DOHH2 (cell line): ENCODE measurements around the gene GPATCH8.

Experiments
- H3F3A ChIP-seq: fragments of 200-600 bp; sonication (generic), shearing (Covaris generic); 2 replicates; pipeline ENCODE4 v1.6.0; 2016; ENCODE audit warnings: antibody characterized with exemption, mild to moderate bottlenecking; ENCODE audit not compliant: control insufficient read depth, insufficient read depth
- H3K27ac ChIP-seq: fragments of 200-600 bp; sonication (generic); 2 replicates; pipeline ENCODE4 v1.5.1; 2014; ENCODE audit warnings: low read depth, mild to moderate bottlenecking, low read length, moderate library complexity
- H3K27me3 ChIP-seq: fragments of 200-600 bp; sonication (generic); 2 replicates; pipeline ENCODE4 v1.6.1; 2014; ENCODE audit warnings: mild to moderate bottlenecking, low read length, mixed read lengths; ENCODE audit not compliant: control insufficient read depth
- H3K36me3 ChIP-seq: fragments of 200-600 bp; sonication (generic); 2 replicates; pipeline ENCODE4 v1.6.1; 2014; ENCODE audit warnings: mild to moderate bottlenecking, low read length, moderate library complexity, mixed read lengths; ENCODE audit not compliant: control insufficient read depth
- H3K4me1 ChIP-seq: fragments of 200-600 bp; sonication (generic); 2 replicates; pipeline ENCODE4 v1.6.1; 2014; ENCODE audit warnings: mild to moderate bottlenecking, low read length, mixed read lengths; ENCODE audit not compliant: control insufficient read depth
- H3K4me2 ChIP-seq: fragments of 200-600 bp; sonication (generic); 2 replicates; pipeline ENCODE4 v1.6.0; 2014; ENCODE audit warnings: mild to moderate bottlenecking, low read length, moderate library complexity
- H3K4me3 ChIP-seq: fragments of 200-600 bp; sonication (generic); 2 replicates; pipeline ENCODE4 v1.5.1; 2014; ENCODE audit warnings: mild to moderate bottlenecking, low read length, mixed read lengths
- H3K79me2 ChIP-seq: fragments of 200-600 bp; sonication (generic); 2 replicates; pipeline ENCODE4 v1.6.1; 2014; ENCODE audit warnings: mild to moderate bottlenecking, low read length, mixed read lengths; ENCODE audit not compliant: control insufficient read depth
- H3K9me2 ChIP-seq: fragments of 200-600 bp; sonication (generic); replicated peaks from 2 replicates; pipeline ENCODE4 v1.6.1; 2014; ENCODE audit warnings: mild to moderate bottlenecking, low read length, mixed read lengths; ENCODE audit not compliant: control insufficient read depth
- H3K9me3 ChIP-seq: fragments of 200-600 bp; sonication (generic); 2 replicates; pipeline ENCODE4 v1.6.1; 2014; ENCODE audit warnings: antibody characterized with exemption, low read length, mixed read lengths; ENCODE audit not compliant: control insufficient read depth, insufficient read depth
- H4K20me1 ChIP-seq: fragments of 200-600 bp; sonication (generic); 2 replicates; pipeline ENCODE4 v1.6.0; 2014; ENCODE audit warnings: low read depth, mild to moderate bottlenecking, antibody characterized with exemption, low read length, moderate library complexity; ENCODE audit not compliant: control insufficient read depth, insufficient read depth
- EZH2phosphoT487 ChIP-seq: fragments of 200-600 bp; sonication (generic); IDR thresholded peaks from 2 replicates; pipeline ENCODE4 v1.6.1; 2017; ENCODE audit warnings: borderline replicate concordance, mild to moderate bottlenecking, antibody characterized with exemption, low read length, moderate library complexity, mixed read lengths
- TF ChIP-seq, protein P1 (sequence below): fragments of 200-600 bp; sonication (generic); IDR thresholded peaks from one replicate; pipeline ENCODE4 v1.5.1; 2014; ENCODE audit warnings: antibody characterized with exemption, mild to moderate bottlenecking, low read depth, low read length; ENCODE audit not compliant: poor library complexity, severe bottlenecking

GPATCH8 gene

DNA sequence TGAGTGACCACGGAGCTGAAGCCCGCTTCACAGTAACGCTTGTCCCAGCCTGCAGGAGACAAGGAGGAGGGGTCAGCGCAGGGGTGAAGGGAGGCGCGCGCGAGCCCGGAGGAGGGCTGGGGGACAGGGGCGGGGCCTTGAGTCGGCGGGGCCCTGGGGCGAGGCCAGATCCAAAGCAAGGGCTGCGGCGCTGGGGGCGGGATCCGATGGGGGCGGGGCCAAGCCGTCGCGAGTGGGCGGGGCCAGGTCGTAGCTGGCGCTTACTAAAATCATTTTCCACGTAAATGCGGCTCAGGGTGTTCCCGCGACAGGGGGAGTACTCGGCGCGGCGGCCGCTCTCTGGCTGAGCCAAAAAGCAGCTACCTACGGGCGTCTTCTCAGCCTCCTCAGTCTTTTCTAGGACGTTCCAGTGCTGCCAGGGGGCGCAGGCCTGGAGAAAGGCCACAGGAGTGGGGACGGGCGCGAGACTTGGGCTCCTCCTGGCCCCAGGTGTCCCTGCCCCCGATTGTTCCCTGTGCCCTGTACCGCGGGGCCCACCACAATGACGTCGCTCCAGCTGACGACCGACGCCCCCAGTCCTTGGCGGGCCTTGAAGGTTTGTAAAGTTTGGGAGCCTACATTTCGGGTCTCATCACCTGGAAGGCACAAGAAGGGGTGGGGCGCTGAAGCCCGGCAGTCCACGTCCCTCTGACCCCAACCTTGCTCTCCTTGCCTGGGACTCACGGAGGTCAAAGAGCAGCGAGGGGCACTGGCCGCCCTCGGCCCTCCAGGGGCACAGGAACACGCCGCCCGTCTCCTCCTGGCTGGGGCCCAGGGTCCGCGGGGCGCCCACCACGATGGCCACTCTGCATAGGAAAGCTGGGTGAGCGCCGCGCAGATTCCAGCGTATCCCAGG, 117.7 kb downstream of the GPATCH8 start:
- TF ChIP-seq, protein P1, sequence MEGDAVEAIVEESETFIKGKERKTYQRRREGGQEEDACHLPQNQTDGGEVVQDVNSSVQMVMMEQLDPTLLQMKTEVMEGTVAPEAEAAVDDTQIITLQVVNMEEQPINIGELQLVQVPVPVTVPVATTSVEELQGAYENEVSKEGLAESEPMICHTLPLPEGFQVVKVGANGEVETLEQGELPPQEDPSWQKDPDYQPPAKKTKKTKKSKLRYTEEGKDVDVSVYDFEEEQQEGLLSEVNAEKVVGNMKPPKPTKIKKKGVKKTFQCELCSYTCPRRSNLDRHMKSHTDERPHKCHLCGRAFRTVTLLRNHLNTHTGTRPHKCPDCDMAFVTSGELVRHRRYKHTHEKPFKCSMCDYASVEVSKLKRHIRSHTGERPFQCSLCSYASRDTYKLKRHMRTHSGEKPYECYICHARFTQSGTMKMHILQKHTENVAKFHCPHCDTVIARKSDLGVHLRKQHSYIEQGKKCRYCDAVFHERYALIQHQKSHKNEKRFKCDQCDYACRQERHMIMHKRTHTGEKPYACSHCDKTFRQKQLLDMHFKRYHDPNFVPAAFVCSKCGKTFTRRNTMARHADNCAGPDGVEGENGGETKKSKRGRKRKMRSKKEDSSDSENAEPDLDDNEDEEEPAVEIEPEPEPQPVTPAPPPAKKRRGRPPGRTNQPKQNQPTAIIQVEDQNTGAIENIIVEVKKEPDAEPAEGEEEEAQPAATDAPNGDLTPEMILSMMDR: peak; percentile 4
- TF ChIP-seq EZH2phosphoT487: no peak
- H3K9me2 ChIP-seq: no peaks in the 10 kb centered on the region
- peaks cover 5% of the 10 kb centered on the region; the same call in 1 of the 2 replicates for H3K4me1 ChIP-seq
- peak overlapping the region; percentile 47 for H3K4me3 ChIP-seq
- peaks cover 15% of the 10 kb centered on the region for H3K27me3 ChIP-seq
- H3K36me3 ChIP-seq: no peaks in the 10 kb centered on the region
- no peaks in the 10 kb centered on the region for H3K79me2 ChIP-seq
- H4K20me1 ChIP-seq: no peaks in the 10 kb centered on the region
- H3K9me3 ChIP-seq: no peaks in the 10 kb centered on the region
- H3F3A ChIP-seq: no peaks in the 10 kb centered on the region
- no peak overlapping the region for H3K27ac ChIP-seq
- H3K4me2 ChIP-seq: peak overlapping the region; percentile 60

DNA sequence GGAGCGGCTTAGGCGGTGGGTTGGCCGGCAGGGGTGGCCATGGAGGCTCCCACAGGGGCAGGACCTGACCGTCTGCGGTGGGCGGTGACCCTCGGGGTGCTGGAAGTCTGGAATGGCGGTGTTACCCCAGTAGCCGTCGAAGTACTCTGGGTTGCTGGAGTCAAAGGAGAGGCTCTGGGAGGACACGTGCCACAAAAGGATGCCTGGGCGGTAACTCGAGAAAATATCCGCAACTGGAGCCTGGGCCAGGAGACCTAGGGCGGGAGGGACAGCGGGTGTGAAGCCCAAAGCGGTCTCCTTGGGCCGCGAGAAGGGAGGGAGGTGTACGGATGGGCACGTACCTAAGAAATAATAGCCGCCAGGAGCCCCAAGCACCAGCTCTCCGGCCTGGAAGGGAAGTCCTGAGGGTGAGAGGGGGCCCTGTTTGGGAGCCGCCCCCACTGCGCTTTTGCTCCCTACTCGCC, 118.4 kb downstream of the GPATCH8 start:
- Histone ChIP-seq H4K20me1 (no peaks in the 10 kb centered on the region), H3K4me3 (peak overlapping the region; percentile 47), H3K27ac (no peak overlapping the region), H3K36me3 (no peaks in the 10 kb centered on the region), H3K4me2 (peak overlapping the region; percentile 60), H3K4me1 (peaks cover 5% of the 10 kb centered on the region; the same call in 1 of the 2 replicates), H3K9me2 (no peaks in the 10 kb centered on the region), H3K27me3 (peaks cover 15% of the 10 kb centered on the region), H3K79me2 (no peaks in the 10 kb centered on the region), H3K9me3 (no peaks in the 10 kb centered on the region), H3F3A (no peaks in the 10 kb centered on the region)
- TF ChIP-seq EZH2phosphoT487: no peak
- TF ChIP-seq, protein P1: peak; percentile 1

DNA sequence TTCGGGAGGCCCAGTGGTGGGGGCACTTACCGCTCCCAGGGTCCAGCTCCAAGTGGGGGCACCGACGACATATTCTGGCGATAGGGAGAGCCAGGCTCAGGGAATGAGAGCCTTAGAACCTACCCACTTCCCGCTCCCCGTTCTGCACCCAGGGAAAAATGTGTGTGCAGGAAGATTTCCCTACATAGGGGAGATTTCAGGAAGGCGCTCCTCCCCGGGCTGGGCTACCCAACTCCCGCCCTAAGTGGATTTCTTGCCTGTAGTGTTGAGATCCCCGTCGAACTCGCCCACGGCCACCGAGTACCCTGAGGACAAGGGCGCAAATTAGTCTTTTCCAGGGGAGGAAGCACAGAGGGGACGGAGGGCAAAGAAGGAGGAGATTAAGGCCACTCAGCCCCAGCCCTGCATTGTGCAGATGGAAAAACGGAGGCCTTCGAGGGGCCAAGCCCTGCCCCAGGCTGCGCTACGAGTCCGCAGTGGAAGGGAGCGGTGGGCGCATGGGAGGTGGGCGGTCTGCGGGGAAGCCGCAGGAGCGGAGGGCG, 118.9 kb downstream of the GPATCH8 start:
- Histone ChIP-seq H3K4me1 (peaks cover 5% of the 10 kb centered on the region; the same call in 1 of the 2 replicates), H3K9me2 (no peaks in the 10 kb centered on the region), H3K27ac (no peak overlapping the region), H3K4me2 (peak overlapping the region; percentile 60), H4K20me1 (no peaks in the 10 kb centered on the region), H3F3A (no peaks in the 10 kb centered on the region), H3K79me2 (no peaks in the 10 kb centered on the region), H3K4me3 (no peak overlapping the region; the same call in 1 of the 2 replicates), H3K36me3 (no peaks in the 10 kb centered on the region), H3K9me3 (no peaks in the 10 kb centered on the region), H3K27me3 (peaks cover 15% of the 10 kb centered on the region)
- TF ChIP-seq EZH2phosphoT487: no peak
- TF ChIP-seq, protein P1: no peak
